Epithelial cell of proximal tubule (primary cell): ENCODE measurements around the gene COMMD7. TPM values are rescaled to one million over a fixed set of nuclear protein-coding genes. Genes with fewer than 3 reads are reported as not detected.

Source experiments
- DNase-seq: peaks from one replicate; pipeline ENCODE4 v3.0.0-alpha.2; 2011; ENCODE audit warnings: low read depth
- H3K4me3 ChIP-seq: 2 replicates; pipeline ENCODE4 v1.5.1; 2011; ENCODE audit warnings: low read depth, mild to moderate bottlenecking, low read length
- CTCF ChIP-seq: conservative IDR thresholded peaks from 2 replicates; pipeline ENCODE4 v1.5.1; 2012; ENCODE audit warnings: low read depth, mild to moderate bottlenecking, low read length
- total RNA-seq: library from RNA; depleted of rRNA; stranded (reverse); fragments of >200 nt; gene quantifications from 2 replicates; pipeline ENCODE4 v1.2.3, GENCODE V29; 2015

The COMMD7 gene
- total RNA-seq, 1 donor from 2014 or later, result 40.1 TPM

DNA sequence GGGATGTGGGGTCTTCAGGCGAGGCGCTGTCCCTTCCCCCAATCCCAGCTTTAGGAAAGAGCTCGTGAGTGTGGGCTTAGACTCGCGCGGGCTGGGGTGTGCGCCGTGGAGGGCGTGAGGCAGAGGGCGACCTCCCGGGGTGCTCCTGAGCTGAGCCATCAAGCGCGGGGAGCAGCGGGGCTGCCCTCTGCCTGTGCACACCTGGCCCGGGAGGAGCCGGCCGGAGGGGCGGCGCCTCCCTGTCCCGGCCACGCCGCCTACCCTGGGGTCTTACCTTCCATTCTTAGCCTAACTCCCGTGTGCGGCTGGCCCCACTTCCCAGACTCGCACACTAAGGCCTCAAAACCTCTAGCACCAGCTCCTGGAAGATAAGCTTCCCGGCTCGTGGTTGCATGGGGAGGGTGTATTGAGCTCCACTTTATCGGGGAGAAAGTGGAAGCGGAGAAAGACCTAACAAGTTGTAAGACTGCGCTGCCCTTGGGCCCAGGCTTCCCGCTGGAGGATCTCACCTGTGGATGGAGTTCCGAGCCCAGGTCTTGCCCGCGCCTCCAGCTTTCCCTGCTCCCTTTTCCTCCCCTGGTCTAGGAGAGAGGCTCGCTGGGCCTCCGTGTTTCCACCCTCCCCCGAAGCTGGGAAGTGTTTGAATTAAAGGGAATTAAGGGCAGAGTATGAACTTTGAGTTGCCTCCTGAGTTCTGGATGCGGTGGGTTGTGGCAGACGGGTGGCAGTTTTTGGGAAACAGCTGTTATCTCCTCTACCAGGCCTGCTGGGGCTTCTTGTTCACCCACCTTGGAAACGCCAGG is 20.1 kb upstream of the COMMD7 start:
- peak overlapping the region; percentile 96 for H3K4me3 ChIP-seq
- no peak for DNase-seq
- TF ChIP-seq CTCF, result no peak

- no peak for TF ChIP-seq CTCF
- DNase-seq, result no peak
- H3K4me3 ChIP-seq, result peak overlapping the region; percentile 96
Measured at GRCh38 chr20:32762754-32763201, 19.5 kb upstream of the COMMD7 start.

DNA sequence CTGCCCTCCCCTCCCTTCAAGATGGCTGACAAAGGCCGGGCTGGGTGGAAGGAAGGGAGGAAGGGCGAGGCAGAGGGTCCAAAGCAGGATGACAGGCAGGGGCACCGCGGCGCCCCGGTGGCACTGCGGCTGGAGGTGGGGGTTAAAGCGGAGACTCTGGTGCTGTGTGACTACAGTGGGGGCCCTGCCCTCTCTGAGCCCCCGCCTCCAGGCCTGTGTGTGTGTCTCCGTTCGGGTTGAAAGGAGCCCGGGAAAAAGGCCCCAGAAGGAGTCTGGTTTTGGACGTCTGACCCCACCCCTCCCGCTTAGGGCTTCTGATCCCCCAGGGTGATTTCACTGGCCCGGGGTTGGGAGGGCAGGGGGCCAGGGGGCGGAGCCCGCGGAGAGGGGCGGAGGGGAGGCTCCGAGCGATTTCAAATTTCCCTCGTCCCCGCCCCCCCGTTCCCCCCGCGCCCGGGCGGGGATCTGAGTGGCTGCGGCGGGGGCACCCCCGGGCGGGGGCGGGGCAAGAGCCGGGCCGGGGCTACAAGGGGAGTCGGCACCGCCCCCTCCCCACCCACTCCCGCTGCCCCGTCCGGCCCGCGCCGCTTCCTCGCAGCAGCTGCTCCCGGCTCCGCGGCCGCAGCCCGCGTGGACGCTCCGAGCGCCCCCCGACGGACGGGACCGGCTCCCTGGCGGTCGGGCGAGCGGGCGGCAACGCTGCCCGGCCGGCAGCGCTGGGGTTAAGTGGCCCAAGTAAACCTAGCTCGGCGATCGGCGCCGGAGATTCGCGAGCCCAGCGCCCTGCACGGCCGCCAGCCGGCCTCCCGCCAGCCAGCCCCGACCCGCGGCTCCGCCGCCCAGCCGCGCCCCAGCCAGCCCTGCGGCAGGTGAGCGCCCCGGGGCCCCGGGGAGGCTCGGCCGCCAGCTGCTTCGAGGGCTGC is 18.8 kb upstream of the COMMD7 start, which contains the start of gene DNMT3B:
Gene DNMT3B (plus strand): TSS at position 555 of the 923 bp plus-strand sequence. CDS start 17,939 bp downstream, outside the sequence.
- no peak for TF ChIP-seq CTCF
- H3K4me3 ChIP-seq, result peak within 1 kb of the TSS; percentile 96
- DNase-seq, result no peak

GRCh38 chr20:32761417-32761830 is 18.2 kb upstream of the COMMD7 start:
- no peak for TF ChIP-seq CTCF
- no peak for DNase-seq
- no peak overlapping the region for H3K4me3 ChIP-seq

GRCh38 chr20:32756156-32756555 is 12.9 kb upstream of the COMMD7 start:
- no peak overlapping the region for H3K4me3 ChIP-seq
- DNase-seq, result no peak
- TF ChIP-seq CTCF, result no peak

DNA sequence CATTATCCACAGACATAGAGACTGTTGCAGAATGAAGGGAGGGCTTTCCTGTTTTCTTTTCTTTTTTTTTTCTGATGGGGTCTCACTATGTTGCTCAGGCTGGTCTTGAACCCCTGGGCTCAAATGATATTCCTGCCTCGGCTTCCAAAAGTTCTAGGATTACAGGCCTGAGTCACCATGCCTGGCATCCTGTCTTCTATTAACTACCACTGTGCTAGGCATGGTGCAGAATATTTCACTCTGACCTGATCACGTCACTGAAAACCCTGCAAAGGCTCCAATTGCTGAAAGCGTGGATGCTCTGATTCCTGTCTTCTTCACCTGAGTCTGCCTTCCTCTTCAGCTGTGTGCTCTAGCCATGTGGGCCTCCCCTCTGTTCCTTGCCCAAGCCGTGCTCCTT is 10.5 kb upstream of the COMMD7 start:
- no peak for DNase-seq

More for the DNA sequence above, 10.5 kb upstream of the COMMD7 start:
- TF ChIP-seq CTCF, result no peak
- H3K4me3 ChIP-seq, result no peak overlapping the region
